Lower leg skin (tissue), 3 donors: ENCODE measurements around the gene ZC3H12C.

Experiments used
- POLR2A ChIP-seq, 2 donors: fragments of 450-650 bp; IDR thresholded peaks; one replicate each; pipeline ENCODE4 v1.6.1; 2016 to 2017; ENCODE audit warnings: antibody characterized with exemption in 2 of 2, mild to moderate bottlenecking in 1 of 2, moderate library complexity in 1 of 2
- TF ChIP-seq, protein P1 (sequence below), 3 donors: fragments of 450-650 bp; IDR thresholded peaks; one replicate each; pipeline ENCODE4 v1.5.1; 2016; ENCODE audit warnings: antibody characterized with exemption in 3 of 3, mild to moderate bottlenecking in 3 of 3, moderate library complexity in 2 of 3

DNA sequence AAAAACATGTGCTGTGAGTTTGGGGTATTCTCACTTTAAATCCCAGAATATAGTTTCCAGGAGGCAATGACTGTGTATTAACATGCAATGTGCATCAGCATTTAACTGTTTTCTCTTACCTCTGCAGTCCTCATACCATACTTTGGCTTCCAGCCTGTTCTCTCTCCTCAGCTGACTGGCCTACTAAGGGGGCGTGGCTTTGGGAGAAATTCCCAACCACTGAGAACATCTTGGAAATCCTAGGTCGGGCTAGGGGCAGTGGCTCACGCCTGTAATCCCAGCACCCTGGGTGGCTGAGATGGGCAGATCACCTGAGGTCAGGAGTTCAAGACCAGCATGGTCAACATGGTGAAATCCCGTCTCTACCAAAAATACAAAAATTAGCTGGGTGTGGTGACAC lies 13.5 kb upstream of the ZC3H12C start:
- TF ChIP-seq POLR2A (IDR thresholded peaks at IDR 0.05), result no peak
- TF ChIP-seq, protein P1, sequence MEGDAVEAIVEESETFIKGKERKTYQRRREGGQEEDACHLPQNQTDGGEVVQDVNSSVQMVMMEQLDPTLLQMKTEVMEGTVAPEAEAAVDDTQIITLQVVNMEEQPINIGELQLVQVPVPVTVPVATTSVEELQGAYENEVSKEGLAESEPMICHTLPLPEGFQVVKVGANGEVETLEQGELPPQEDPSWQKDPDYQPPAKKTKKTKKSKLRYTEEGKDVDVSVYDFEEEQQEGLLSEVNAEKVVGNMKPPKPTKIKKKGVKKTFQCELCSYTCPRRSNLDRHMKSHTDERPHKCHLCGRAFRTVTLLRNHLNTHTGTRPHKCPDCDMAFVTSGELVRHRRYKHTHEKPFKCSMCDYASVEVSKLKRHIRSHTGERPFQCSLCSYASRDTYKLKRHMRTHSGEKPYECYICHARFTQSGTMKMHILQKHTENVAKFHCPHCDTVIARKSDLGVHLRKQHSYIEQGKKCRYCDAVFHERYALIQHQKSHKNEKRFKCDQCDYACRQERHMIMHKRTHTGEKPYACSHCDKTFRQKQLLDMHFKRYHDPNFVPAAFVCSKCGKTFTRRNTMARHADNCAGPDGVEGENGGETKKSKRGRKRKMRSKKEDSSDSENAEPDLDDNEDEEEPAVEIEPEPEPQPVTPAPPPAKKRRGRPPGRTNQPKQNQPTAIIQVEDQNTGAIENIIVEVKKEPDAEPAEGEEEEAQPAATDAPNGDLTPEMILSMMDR (IDR thresholded peaks at IDR 0.05), result no peak
